K562 (cell line): ENCODE measurements around the gene PTPN18. TPM values are rescaled to one million over a fixed set of nuclear protein-coding genes. Genes with fewer than 3 reads are reported as not detected.
A peak's percentile ranks its signal among the peaks of the same experiment; 100 is the strongest.

Experiments
- ARID2 ChIP-seq: fragments of 450-650 bp; IDR thresholded peaks from 2 replicates; pipeline ENCODE4 v1.6.1; 2017; ENCODE audit warnings: antibody characterized with exemption, mild to moderate bottlenecking
- COPS2 ChIP-seq: fragments of 450-650 bp; conservative IDR thresholded peaks from 2 replicates; pipeline ENCODE4 v1.6.1; 2016; ENCODE audit warnings: mild to moderate bottlenecking, moderate library complexity
- DPF2 ChIP-seq: fragments of 450-650 bp; IDR thresholded peaks from 2 replicates; pipeline ENCODE4 v1.6.1; 2016
- E2F3 ChIP-seq: fragments of 250-450 bp; sonication (Bioruptor Pico); IDR thresholded peaks from 2 replicates; pipeline ENCODE4 v1.4.0; 2020; ENCODE audit warnings: mild to moderate bottlenecking
- ESRRB ChIP-seq: fragments of 250-450 bp; sonication (Bioruptor Pico); IDR thresholded peaks from 2 replicates; pipeline ENCODE4 v1.5.0; 2020; ENCODE audit warnings: mild to moderate bottlenecking, moderate library complexity, borderline replicate concordance
- FOXP1 ChIP-seq: sonication (generic); formaldehyde crosslinking; IDR thresholded peaks from 2 replicates; pipeline ENCODE4 v1.8.0; 2022; ENCODE audit warnings: mild to moderate bottlenecking, missing genetic modification reagents
- GTF2E2 ChIP-seq: fragments of 200-800 bp; sonication (Bioruptor generic); IDR thresholded peaks from 2 replicates; pipeline ENCODE4 v1.6.1; 2016; ENCODE audit warnings: missing genetic modification characterization, missing compliant biosample characterization
- HMG20A ChIP-seq: fragments of 450-650 bp; formaldehyde crosslinking; conservative IDR thresholded peaks from 2 replicates; pipeline ENCODE4 v1.4.0; 2020; ENCODE audit warnings: mild to moderate bottlenecking, mixed read lengths
- KDM5B ChIP-seq: fragments of 200-600 bp; sonication (generic); IDR thresholded peaks from 2 replicates; pipeline ENCODE4 v1.6.1; 2012; ENCODE audit warnings: low read depth, mild to moderate bottlenecking, moderate library complexity, low read length, control low read depth, inconsistent platforms; ENCODE audit not compliant: insufficient replicate concordance
- MBD2 ChIP-seq: sonication (generic); IDR thresholded peaks from 2 replicates; pipeline ENCODE4 v1.6.1; 2016; ENCODE audit warnings: low read depth, borderline replicate concordance
- MYNN ChIP-seq, 2 experiments: sonication (generic); formaldehyde crosslinking in 1 of 2; IDR thresholded peaks; 2 replicates each; pipeline versions ENCODE4 v1.5.0 to v1.6.1; 2016 to 2020; ENCODE audit warnings: antibody characterized with exemption in 1 of 2, missing genetic modification reagents in 1 of 2
- NFIC ChIP-seq: fragments of 450-650 bp; IDR thresholded peaks from 2 replicates; pipeline ENCODE4 v1.6.1; 2017; ENCODE audit warnings: mild to moderate bottlenecking, inconsistent platforms
- PHF21A ChIP-seq: fragments of 450-650 bp; IDR thresholded peaks from 2 replicates; pipeline ENCODE4 v1.6.1; 2017; ENCODE audit warnings: low read depth, borderline replicate concordance
- POLR2AphosphoS2 ChIP-seq: IDR thresholded peaks from 2 replicates; pipeline ENCODE4 v1.6.1; 2012; ENCODE audit warnings: low read length, improper control_type of control experiment
- PTBP1 ChIP-seq: fragments of 200-400 bp; formaldehyde crosslinking; IDR thresholded peaks from 2 replicates; pipeline ENCODE4 v1.6.1; 2017; ENCODE audit warnings: low read depth, low read length
- RBM15 ChIP-seq: fragments of 200-400 bp; formaldehyde crosslinking; IDR thresholded peaks from 2 replicates; pipeline ENCODE4 v1.6.1; 2018; ENCODE audit warnings: mild to moderate bottlenecking, low read length, moderate library complexity; ENCODE audit not compliant: insufficient read depth
- RBM22 ChIP-seq: fragments of 200-400 bp; formaldehyde crosslinking; IDR thresholded peaks from 2 replicates; pipeline ENCODE4 v1.6.1; 2018; ENCODE audit warnings: low read length, low read depth; ENCODE audit not compliant: poor library complexity, severe bottlenecking
- RBM25 ChIP-seq: fragments of 200-400 bp; formaldehyde crosslinking; IDR thresholded peaks from 2 replicates; pipeline ENCODE4 v1.6.1; 2018; ENCODE audit warnings: low read length, low read depth, moderate library complexity; ENCODE audit not compliant: severe bottlenecking
- SMARCA5 ChIP-seq: fragments of 450-650 bp; IDR thresholded peaks from 2 replicates; pipeline ENCODE4 v1.6.1; 2016
- TOE1 ChIP-seq, 2 experiments: fragments of 450-650 bp in 1 of 2; sonication (generic) in 1 of 2; formaldehyde crosslinking in 1 of 2; IDR thresholded peaks; 2 replicates each; pipeline versions ENCODE4 v1.7.1 to v1.8.0; 2016 to 2022; ENCODE audit warnings: borderline replicate concordance in 2 of 2, mild to moderate bottlenecking in 2 of 2, antibody characterized with exemption in 1 of 2, inconsistent platforms in 1 of 2, low read depth in 1 of 2, missing genetic modification reagents in 1 of 2, moderate library complexity in 1 of 2
- TRIM28 ChIP-seq: fragments of 450-650 bp; IDR thresholded peaks from 2 replicates; pipeline ENCODE4 v1.6.1; 2017
- XRCC3 ChIP-seq: fragments of 450-650 bp; IDR thresholded peaks from 2 replicates; pipeline ENCODE4 v1.6.1; 2017; ENCODE audit warnings: mild to moderate bottlenecking, moderate library complexity
- ZNF263 ChIP-seq: sonication (generic); formaldehyde crosslinking; IDR thresholded peaks from 2 replicates; pipeline ENCODE4 v1.8.0; 2022; ENCODE audit warnings: mild to moderate bottlenecking, missing genetic modification reagents, borderline replicate concordance
- ZNF384 ChIP-seq: IDR thresholded peaks from 2 replicates; pipeline ENCODE4 v1.6.1; 2012; ENCODE audit warnings: low read depth, low read length, improper control_type of control experiment
- ZNF444 ChIP-seq: fragments of 250-450 bp; sonication (Bioruptor Pico); IDR thresholded peaks from 2 replicates; pipeline ENCODE4 v1.4.0; 2020; ENCODE audit warnings: mild to moderate bottlenecking, moderate library complexity
- ZNF668 ChIP-seq: fragments of 250-450 bp; sonication (Bioruptor Pico); IDR thresholded peaks from 2 replicates; pipeline ENCODE4 v1.8.0; 2022; ENCODE audit warnings: mild to moderate bottlenecking, inconsistent platforms
- polyA plus RNA-seq, 8 experiments: library from polyadenylated mRNA; depleted of rRNA in 4 of 8; stranded (reverse) in 5 of 8; unstranded in 3 of 8; fragments of >200 nt; fragmentation: Nextera tagmentation in 2 of 8; fragmentation: Illumina TruSeq in 1 of 8; extraction: Ambion mirVana in 2 of 8; extraction: Trizol in 1 of 8; gene quantifications; 2 replicates each; pipeline versions ENCODE4 v1.2.1 to v1.2.3, GENCODE V29; 2011 to 2014; ENCODE audit warnings: inconsistent platforms in 1 of 8, missing spikeins in 1 of 8
- total RNA-seq, 7 experiments: library from RNA; depleted of rRNA in 6 of 7; stranded (reverse); fragments of >200 nt in 6 of 7; fragmentation: Illumina TruSeq in 2 of 7; extraction: Trizol in 2 of 7; gene quantifications; 2 replicates each; pipeline versions ENCODE4 v1.2.1 to v1.2.3, GENCODE V29; 2011 to 2021; ENCODE audit warnings: low replicate concordance in 1 of 7
- TF ChIP-seq, protein P1 (sequence below), 3 experiments: IDR thresholded peaks in 2 of 3; conservative IDR thresholded peaks in 1 of 3; 2 replicates each; pipeline ENCODE4 v1.5.1; 2011 to 2012; ENCODE audit warnings: low read length in 3 of 3, mild to moderate bottlenecking in 3 of 3, control low read depth in 2 of 3, improper control_type of control experiment in 1 of 3, inconsistent platforms in 1 of 3, low read depth in 1 of 3, mixed read lengths in 1 of 3, moderate library complexity in 1 of 3; ENCODE audit not compliant: insufficient read depth in 2 of 3
- TF ChIP-seq, protein P2 (sequence below): IDR thresholded peaks from 2 replicates; pipeline ENCODE4 v1.6.1; 2011; ENCODE audit not compliant: insufficient read length; ENCODE audit errors: extremely low read depth

Gene PTPN18
- total and polyA plus RNA-seq, 9 of the 15 experiments (the other 6 are each of a cell fraction or from before 2014, with no cell fraction given) = 11.6 to 90.7 (median 49.6) TPM

DNA sequence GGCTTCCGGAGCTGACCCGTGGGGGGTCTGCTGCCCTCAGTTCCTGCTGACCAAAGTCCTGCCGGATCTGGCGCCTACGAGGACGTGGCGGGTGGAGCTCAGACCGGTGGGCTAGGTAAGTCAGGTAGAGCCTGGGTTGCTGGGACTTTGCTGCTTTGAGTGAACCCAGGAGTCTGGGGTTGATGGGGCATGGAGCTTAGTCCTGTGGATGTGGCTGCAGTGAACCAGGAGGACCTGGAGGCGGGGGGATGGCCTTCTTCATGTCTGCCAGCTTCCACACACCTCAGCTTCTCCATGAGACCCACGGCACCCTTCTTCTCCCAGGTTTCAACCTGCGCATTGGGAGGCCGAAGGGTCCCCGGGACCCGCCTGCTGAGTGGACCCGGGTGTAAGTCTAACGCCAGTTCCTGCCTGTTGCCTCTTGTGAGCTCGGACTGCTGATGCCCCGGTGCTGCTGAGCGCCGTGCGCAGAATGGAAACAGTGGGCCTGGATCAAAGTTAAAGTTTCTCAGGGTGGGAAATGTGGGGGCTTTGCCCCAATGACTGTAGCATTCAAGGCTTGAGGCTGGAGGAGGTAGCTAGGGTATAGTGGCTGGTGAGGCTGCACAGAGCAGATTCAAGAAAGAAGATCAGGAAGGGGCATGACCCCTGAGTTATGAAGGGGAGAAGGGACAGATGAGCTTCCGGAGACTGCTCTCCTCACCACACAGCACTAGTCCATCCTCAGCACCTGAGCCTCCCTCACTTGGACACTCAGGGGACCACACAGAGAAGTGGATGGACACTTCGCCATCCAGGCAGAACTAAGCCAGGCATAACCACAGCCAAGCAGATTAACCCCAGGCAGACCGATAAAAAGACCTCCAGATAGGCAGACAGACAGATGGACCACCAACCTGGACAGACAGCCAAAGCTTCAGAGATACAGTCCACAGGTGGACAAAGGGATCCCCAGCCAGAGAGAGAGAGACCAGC lies 17.3 kb downstream of the PTPN18 start (continued):
- no peak for TF ChIP-seq DPF2
- no peak for TF ChIP-seq XRCC3
- TF ChIP-seq HMG20A (CRISPR knock-in tag) = no peak
- TF ChIP-seq E2F3 = no peak
- TF ChIP-seq ARID2 = no peak
- TF ChIP-seq ZNF263 (CRISPR knock-in tag) = no peak
- 0 out of 2 replicates have a peak, but pooled peaks have one; percentile 15 for TF ChIP-seq SMARCA5
- no peak for TF ChIP-seq FOXP1 (CRISPR knock-in tag)
- TF ChIP-seq MBD2 = no peak
- TF ChIP-seq PHF21A = no peak
- no peak for TF ChIP-seq GTF2E2 (tag)
- TF ChIP-seq ZNF444 = no peak
- TF ChIP-seq, protein P1, sequence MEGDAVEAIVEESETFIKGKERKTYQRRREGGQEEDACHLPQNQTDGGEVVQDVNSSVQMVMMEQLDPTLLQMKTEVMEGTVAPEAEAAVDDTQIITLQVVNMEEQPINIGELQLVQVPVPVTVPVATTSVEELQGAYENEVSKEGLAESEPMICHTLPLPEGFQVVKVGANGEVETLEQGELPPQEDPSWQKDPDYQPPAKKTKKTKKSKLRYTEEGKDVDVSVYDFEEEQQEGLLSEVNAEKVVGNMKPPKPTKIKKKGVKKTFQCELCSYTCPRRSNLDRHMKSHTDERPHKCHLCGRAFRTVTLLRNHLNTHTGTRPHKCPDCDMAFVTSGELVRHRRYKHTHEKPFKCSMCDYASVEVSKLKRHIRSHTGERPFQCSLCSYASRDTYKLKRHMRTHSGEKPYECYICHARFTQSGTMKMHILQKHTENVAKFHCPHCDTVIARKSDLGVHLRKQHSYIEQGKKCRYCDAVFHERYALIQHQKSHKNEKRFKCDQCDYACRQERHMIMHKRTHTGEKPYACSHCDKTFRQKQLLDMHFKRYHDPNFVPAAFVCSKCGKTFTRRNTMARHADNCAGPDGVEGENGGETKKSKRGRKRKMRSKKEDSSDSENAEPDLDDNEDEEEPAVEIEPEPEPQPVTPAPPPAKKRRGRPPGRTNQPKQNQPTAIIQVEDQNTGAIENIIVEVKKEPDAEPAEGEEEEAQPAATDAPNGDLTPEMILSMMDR (IDR thresholded peaks at IDR 0.05 in 2 of 3, conservative IDR thresholded peaks at IDR 0.05 in 1 of 3; ENCODE audit: insufficient read depth in 2 of 3, low read depth in 1 of 3, low read length in 3 of 3) = 0 out of 6 replicates have a peak, but pooled peaks of 1 of the 3 experiments have one; percentile 7
- TF ChIP-seq NFIC = no peak
- TF ChIP-seq TOE1 (IDR thresholded peaks at IDR 0.05; ENCODE audit: borderline replicate concordance) = no peak
- no peak for TF ChIP-seq TOE1 (CRISPR knock-in tag; IDR thresholded peaks at IDR 0.05; ENCODE audit: borderline replicate concordance, low read depth)
- TF ChIP-seq, protein P2, sequence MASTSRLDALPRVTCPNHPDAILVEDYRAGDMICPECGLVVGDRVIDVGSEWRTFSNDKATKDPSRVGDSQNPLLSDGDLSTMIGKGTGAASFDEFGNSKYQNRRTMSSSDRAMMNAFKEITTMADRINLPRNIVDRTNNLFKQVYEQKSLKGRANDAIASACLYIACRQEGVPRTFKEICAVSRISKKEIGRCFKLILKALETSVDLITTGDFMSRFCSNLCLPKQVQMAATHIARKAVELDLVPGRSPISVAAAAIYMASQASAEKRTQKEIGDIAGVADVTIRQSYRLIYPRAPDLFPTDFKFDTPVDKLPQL = no peak
- TF ChIP-seq TRIM28 = no peak
- TF ChIP-seq RBM15 = no peak
- TF ChIP-seq KDM5B = no peak
- TF ChIP-seq ZNF668 (CRISPR knock-in tag) = no peak
- peak; percentile 24 for TF ChIP-seq RBM22
- TF ChIP-seq MYNN (IDR thresholded peaks at IDR 0.05) = no peak
- TF ChIP-seq MYNN (CRISPR knock-in tag; IDR thresholded peaks at IDR 0.05) = no peak
- no peak for TF ChIP-seq POLR2AphosphoS2
- peak; percentile 68; the same call in 1 of the 2 replicates for TF ChIP-seq ESRRB (CRISPR knock-in tag)
- TF ChIP-seq PTBP1 = no peak
- no peak for TF ChIP-seq ZNF384
- TF ChIP-seq COPS2 = no peak
- no peak for TF ChIP-seq RBM25
